Measurements from ENCODE around the gene GRIK2. TPM values are rescaled to one million over a fixed set of nuclear protein-coding genes. Genes with fewer than 3 reads are reported as not detected.

GRIK2 gene
- total RNA-seq, 2 donors from 2014 or later: 7.7 to 12.1 TPM

- no peaks in the 10 kb centered on the region for H3K27me3 ChIP-seq
- H3K36me3 ChIP-seq: no peaks in the 10 kb centered on the region
- no peaks in the 10 kb centered on the region for H3K9me3 ChIP-seq
- TF ChIP-seq, protein P1, sequence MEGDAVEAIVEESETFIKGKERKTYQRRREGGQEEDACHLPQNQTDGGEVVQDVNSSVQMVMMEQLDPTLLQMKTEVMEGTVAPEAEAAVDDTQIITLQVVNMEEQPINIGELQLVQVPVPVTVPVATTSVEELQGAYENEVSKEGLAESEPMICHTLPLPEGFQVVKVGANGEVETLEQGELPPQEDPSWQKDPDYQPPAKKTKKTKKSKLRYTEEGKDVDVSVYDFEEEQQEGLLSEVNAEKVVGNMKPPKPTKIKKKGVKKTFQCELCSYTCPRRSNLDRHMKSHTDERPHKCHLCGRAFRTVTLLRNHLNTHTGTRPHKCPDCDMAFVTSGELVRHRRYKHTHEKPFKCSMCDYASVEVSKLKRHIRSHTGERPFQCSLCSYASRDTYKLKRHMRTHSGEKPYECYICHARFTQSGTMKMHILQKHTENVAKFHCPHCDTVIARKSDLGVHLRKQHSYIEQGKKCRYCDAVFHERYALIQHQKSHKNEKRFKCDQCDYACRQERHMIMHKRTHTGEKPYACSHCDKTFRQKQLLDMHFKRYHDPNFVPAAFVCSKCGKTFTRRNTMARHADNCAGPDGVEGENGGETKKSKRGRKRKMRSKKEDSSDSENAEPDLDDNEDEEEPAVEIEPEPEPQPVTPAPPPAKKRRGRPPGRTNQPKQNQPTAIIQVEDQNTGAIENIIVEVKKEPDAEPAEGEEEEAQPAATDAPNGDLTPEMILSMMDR (IDR thresholded peaks at IDR 0.05): no peak
- H3K4me3 ChIP-seq: no peak overlapping the region
- H3K27ac ChIP-seq: no peak overlapping the region
- no peak for DNase-seq (ENCODE audit: low spot score)
- no peaks in the 10 kb centered on the region for H3K4me1 ChIP-seq
Observed at GRCh38 chr6:101513181-101513580, 119.7 kb downstream of the GRIK2 start.

DNA sequence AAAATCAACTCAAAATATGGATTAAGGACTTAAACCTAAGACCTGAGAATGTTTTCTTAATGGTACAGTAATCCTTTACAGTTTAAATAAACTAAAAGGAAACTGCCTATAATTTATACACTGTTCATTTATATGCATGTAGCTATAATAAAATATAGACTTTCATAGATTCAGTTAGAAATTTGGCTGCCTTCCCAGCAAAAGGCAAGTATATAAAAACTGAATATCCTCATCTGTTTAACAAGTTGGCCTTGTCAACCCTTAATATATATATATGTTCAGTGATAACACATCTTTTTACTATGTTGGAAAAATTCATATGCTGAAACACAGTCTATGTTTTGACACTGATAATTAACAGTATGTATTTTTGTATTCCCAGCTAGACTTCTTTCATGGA, 123.1 kb downstream of the GRIK2 start:
- Histone ChIP-seq H3K9me3 (no peaks in the 10 kb centered on the region), H3K27me3 (no peaks in the 10 kb centered on the region), H3K4me3 (no peak overlapping the region), H3K4me1 (no peaks in the 10 kb centered on the region), H3K27ac (no peak overlapping the region), H3K36me3 (no peaks in the 10 kb centered on the region)
- TF ChIP-seq, protein P1 (IDR thresholded peaks at IDR 0.05): no peak
- DNase-seq (ENCODE audit: low spot score): no peak

- Histone ChIP-seq H3K4me1 (no peaks in the 10 kb centered on the region), H3K36me3 (no peaks in the 10 kb centered on the region), H3K27me3 (no peaks in the 10 kb centered on the region), H3K4me3 (no peak overlapping the region), H3K27ac (no peak overlapping the region), H3K9me3 (no peaks in the 10 kb centered on the region)
- TF ChIP-seq, protein P1 (IDR thresholded peaks at IDR 0.05): no peak
- DNase-seq (ENCODE audit: low spot score): no peak
Observed at GRCh38 chr6:101517632-101518031, 124.1 kb downstream of the GRIK2 start.

DNA sequence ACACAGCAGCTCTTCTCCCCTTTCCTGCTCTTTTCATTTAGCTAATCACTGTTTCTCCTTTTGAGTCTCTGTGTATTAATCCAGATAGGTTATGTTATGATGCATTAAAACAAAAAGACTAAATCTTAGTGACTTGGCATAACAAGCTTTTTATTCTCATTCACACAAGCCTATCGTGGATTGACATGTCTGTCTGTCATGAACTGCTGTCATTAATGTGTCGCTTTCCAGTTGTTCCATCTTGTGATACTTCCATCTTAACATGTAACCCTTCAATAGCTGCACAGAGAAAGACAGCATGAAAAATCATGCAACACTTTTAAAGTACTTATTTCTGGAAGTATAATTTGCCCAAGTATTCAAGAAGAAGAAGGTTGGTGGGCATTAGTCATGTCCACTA, 128.7 kb downstream of the GRIK2 start:
- Histone ChIP-seq H3K4me3 (no peak overlapping the region), H3K9me3 (no peaks in the 10 kb centered on the region), H3K27me3 (no peaks in the 10 kb centered on the region), H3K36me3 (no peaks in the 10 kb centered on the region), H3K4me1 (no peaks in the 10 kb centered on the region), H3K27ac (no peak overlapping the region)
- TF ChIP-seq, protein P1 (IDR thresholded peaks at IDR 0.05): no peak
- no peak for DNase-seq (ENCODE audit: low spot score)

DNA sequence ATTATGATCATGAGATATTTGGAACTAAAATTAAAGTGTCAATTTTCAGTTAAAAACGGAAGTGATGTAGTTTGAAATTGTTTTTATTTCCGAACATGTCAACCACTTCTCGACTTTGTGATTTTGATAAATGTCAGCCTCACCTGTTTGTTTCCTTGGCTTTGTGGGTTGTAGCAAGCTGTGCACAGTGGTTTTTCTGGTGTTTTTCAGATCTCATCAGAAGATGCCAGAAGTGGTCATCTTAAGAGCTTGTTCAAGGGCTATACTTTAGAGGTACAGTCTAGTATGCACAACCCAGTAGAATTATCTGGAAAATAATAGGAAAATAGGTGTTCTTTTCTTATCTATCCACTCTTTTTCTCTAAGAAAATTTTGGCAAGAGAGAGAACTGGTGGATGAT, 134.0 kb downstream of the GRIK2 start:
- no peak for DNase-seq (ENCODE audit: low spot score)
- Histone ChIP-seq H3K36me3 (no peaks in the 10 kb centered on the region), H3K9me3 (no peaks in the 10 kb centered on the region), H3K27ac (no peak overlapping the region), H3K4me3 (no peak overlapping the region), H3K4me1 (no peaks in the 10 kb centered on the region), H3K27me3 (no peaks in the 10 kb centered on the region)
- TF ChIP-seq, protein P1 (IDR thresholded peaks at IDR 0.05): no peak

DNA sequence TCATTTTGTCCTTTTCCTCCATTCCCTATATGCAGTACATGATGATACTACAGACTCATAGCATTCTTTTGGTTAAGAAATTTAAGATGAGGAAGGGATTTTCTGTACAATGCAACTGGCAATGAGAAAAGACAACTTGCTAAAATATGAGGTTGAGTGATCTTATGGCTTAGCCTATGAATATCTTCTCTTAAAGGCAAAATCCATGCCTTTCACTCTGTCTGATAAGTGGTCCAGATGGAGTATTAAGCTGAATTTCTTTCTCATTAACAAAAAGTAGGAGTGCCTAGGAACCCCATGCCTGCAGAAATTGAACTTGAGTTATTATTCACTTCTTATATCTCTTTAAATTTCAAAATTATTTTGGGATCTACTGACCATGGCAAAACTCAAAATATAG, 135.3 kb downstream of the GRIK2 start:
- Histone ChIP-seq H3K4me1 (no peaks in the 10 kb centered on the region), H3K27me3 (no peaks in the 10 kb centered on the region), H3K9me3 (no peaks in the 10 kb centered on the region), H3K4me3 (no peak overlapping the region), H3K36me3 (no peaks in the 10 kb centered on the region), H3K27ac (no peak overlapping the region)
- TF ChIP-seq, protein P1 (IDR thresholded peaks at IDR 0.05): no peak
- DNase-seq (ENCODE audit: low spot score): no peak

Data from right atrium auricular region (tissue), 2 donors.